Fibroblast of skin of left biceps (primary cell): ENCODE results near the gene FAM227A.
"Not testable (repeated sequence)": the region's sequence is repeated elsewhere in the genome, so short reads cannot be mapped to it uniquely, and the experiment has no call there.

Experiments
- DNase-seq, 2 experiments: peaks; one replicate each; pipeline ENCODE4 v3.0.0-alpha.2; 2013; ENCODE audit warnings: low read depth in 2 of 2

Gene FAM227A

DNA sequence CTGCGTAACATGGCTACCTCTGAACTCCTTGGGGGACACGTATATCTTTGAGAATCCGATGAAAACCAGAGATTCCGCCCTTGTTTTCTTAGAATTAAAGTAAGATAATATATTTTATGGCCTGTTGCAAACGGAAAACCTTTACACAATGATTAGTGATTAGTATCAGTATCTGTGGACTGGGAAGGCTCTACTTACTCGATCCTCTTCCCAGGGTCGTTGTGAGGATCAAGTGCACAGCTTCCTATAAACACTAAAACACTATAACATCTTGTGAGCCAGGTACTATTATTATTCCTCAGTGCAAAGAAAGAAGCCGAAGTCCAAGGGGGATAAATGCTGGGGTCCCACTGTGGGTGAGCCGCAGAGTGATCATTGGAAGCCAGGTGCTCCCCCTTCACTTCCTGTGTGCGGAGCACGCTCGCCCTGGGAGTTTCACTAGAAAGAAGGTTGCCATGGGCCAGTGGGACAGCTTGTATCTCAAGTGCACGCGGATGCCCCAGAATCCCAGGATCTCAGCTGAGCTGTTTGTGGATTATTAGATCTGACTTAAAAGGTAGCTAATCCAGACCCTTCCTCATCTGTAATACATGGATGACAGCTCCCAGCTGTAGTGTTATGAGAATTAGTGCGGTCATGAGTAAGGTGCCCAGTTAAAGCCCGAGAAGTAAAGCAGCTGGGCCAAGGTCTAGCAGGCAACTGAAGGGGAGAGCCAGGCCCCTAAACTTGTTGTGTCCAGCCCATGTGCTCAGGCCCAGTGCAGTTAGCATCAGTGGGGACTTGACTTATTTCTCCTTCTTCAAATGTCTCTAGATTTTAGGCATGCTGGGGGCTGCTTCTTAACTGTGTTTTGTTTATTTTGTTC, 1.1 kb upstream of the FAM227A start:
- DNase-seq = no peak

GRCh38 chr22:38655519-38656255, 505 bp downstream of the FAM227A start:
- no peak for DNase-seq

DNA sequence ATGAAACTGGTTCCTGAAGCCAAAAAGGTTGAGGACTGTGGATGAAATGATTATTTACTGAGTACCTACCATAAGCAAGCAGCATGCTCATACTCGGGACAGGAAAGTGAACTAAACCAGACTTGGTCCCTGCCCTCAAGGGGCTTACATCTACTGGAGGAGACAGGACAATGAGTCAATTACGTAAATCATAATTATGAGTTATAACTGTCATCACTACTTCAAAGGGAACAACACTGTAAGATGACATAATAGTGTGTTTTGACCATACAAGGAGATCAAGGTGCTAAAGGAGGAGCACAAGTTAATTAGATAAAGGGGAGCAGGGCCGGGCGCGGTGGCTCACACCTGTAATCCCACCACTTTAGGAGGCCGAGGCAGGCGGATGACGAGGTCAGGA, 2.5 kb downstream of the FAM227A start:
- DNase-seq = no peak

GRCh38 chr22:38652859-38653258, 3.3 kb downstream of the FAM227A start:
- DNase-seq = no peak

- no peak for DNase-seq
These were observed 6.2 kb downstream of the FAM227A start for GRCh38 chr22:38649841-38650522.

GRCh38 chr22:38645430-38645829, 10.8 kb downstream of the FAM227A start:
- DNase-seq = no peak

- not testable (repeated sequence) for DNase-seq
These were observed 11.9 kb downstream of the FAM227A start for GRCh38 chr22:38644245-38644644.

DNA sequence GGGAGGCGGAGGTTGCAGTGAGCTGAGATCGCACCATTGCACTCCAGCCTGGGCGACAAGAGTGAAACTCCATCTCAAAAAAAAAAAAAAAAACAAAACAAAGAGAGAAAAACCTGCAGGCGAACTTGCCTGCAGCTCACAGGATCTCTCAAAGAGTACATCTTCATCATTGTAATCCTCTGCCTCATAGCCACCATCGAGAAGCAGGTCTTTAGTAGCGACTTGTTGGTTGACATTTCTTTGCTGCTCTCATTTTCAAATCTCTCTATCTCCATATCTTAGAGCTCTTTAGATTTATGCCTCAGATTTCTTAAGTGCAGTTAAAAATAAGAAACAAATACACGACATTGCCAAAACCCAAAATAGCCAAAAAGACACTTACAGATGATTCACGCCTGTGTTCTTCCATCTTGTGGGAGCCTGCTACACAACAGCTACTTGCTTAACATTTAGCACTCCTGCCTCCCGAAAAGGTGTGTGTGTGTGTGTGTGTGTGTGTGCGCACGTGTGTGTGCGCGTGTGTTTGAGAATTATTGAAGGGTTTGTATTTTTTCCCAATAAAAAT, 14.6 kb downstream of the FAM227A start:
- DNase-seq = no peak

- no peak for DNase-seq
These were observed 17.5 kb downstream of the FAM227A start for GRCh38 chr22:38638728-38639127.

- DNase-seq = no peak
These were observed 18.0 kb downstream of the FAM227A start for GRCh38 chr22:38638216-38638615.

GRCh38 chr22:38632528-38632927, 23.7 kb downstream of the FAM227A start:
- DNase-seq = no peak

DNA sequence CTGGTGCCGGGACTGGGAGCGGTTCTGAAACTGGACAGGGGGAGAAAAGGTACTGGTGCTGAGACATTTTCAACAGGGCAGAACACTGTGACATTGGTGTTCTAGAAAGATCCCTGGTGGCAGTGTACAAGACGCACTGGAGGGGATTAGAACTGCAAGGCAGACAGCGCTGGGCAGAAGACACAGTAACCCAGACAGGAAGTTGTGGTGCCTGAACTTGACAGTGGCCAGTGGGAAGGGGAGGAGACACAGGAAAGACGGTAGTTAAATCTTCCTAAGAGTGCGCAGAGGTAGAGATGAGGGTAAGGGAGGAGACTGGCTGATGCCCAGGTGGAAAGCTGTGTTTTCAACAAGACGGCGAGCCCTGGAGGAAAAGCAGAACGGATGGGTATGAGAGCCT, 24.5 kb downstream of the FAM227A start:
- no peak for DNase-seq

DNA sequence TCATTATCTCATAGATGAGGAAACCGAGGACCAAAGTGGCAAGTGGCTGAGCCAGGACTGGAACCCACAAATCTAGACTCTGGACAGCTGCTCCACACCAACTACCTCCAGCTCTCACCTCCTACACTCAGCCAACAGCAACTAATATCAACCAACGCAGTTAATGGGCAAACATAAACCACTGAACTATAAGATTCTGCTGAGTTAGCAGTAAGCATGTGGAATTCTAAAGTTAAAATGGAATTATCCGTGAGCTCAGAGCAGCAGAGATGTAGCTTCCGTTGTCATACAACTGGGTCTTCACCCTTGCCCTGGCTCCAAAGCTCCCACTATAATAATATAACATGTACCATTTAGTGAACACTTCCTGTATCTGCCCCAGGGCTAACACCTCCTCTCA, 27.1 kb downstream of the FAM227A start:
- no peak for DNase-seq

- no peak for DNase-seq
These were observed 27.7 kb downstream of the FAM227A start for GRCh38 chr22:38628444-38628843.

DNA sequence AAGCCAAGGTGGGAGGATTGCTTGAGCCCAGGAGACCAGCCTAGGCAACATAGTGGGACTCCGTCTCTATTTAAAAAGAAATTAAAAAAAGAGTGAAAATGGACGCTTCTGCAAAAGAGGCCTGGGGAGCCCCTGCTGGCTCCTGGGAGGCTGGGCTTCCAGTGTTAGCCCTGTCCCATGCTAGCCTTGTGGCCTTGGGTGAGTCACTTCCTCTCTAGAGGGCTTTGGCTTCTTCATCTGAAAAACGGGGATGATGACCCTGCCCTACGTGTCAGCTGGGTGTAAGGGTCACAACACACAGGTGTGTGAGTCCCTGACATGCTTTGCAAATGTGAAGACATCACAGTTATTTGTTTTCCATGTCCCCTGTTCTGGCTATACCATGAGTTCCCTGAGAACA, 32.8 kb downstream of the FAM227A start:
- no peak for DNase-seq

GRCh38 chr22:38618682-38619081, 37.5 kb downstream of the FAM227A start:
- no peak for DNase-seq

GRCh38 chr22:38618258-38618657, 37.9 kb downstream of the FAM227A start:
- no peak for DNase-seq

DNA sequence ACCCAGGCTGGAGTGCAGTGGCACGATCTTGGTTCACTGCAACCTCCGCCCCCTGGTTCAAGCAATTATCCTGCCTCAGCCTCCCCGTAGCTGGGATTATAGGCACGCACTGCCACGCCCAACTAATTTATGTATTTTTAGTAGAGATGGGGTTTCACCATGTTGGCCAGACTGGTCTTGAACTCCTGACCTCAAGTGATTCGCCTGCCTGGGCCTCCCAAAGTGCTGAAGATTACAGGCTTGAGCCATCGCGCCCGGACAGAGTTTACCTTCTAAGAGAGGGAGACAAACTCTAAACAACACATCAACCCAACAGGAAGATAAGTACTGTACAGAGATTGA, 41.2 kb downstream of the FAM227A start:
- DNase-seq = not testable (repeated sequence)

GRCh38 chr22:38614332-38615063, 41.7 kb downstream of the FAM227A start:
- no peak for DNase-seq

- no peak for DNase-seq
These were observed 42.6 kb downstream of the FAM227A start for GRCh38 chr22:38613588-38613987.

GRCh38 chr22:38612217-38613006, 43.8 kb downstream of the FAM227A start:
- no peak for DNase-seq
